ENCODE measurements around the gene CAMSAP3. TPM values are rescaled to one million over a fixed set of nuclear protein-coding genes. Genes with fewer than 3 reads are reported as not detected.

Gene CAMSAP3
- polyA plus RNA-seq, 4 donors = 32.4 to 87.4 (median 73.5) TPM

Other genes starting within 250 kb of the CAMSAP3 start
- gene ARHGEF18, start 246.9 kb upstream of the CAMSAP3 start, polyA plus RNA-seq = 10 to 100 TPM; 22.6 to 31.1 (median 24.0) TPM
- gene PEX11G, start 106.8 kb upstream of the CAMSAP3 start, polyA plus RNA-seq = 10 to 100 TPM in 2 of 4 donors, 1 to 10 TPM in 2; 9.2 to 19.9 (median 14.4) TPM
- gene ZNF358, start 79.8 kb upstream of the CAMSAP3 start, polyA plus RNA-seq = 10 to 100 TPM; 37.3 to 77.5 (median 71.9) TPM
- gene MCOLN1, start 73.2 kb upstream of the CAMSAP3 start, polyA plus RNA-seq = 10 to 100 TPM; 17.6 to 21.1 (median 18.8) TPM
- 100 to 1,000 TPM in 1 of 4 donors, 10 to 100 TPM in 3; 42.4 to 120 (median 78.4) TPM for gene PNPLA6, start 60.1 kb upstream of the CAMSAP3 start, polyA plus RNA-seq
- gene XAB2, start 33.7 kb downstream of the CAMSAP3 start, polyA plus RNA-seq = 10 to 100 TPM; 24.3 to 31.8 (median 29.3) TPM
- 100 to 1,000 TPM in 2 of 4 donors, 10 to 100 TPM in 2; 43.7 to 149 (median 104) TPM for gene PET100, start 33.9 kb downstream of the CAMSAP3 start, polyA plus RNA-seq
- 1 to 10 TPM in 3 of 4 donors, under 1 TPM in 1; 0.63 to 7.3 (median 2.3) TPM for gene PCP2, start 37.9 kb downstream of the CAMSAP3 start, polyA plus RNA-seq
- gene STXBP2, start 41.2 kb downstream of the CAMSAP3 start, polyA plus RNA-seq = 100 to 1,000 TPM in 3 of 4 donors, 10 to 100 TPM in 1; 95.2 to 271 (median 181) TPM
- 10 to 100 TPM in 1 of 4 donors, 1 to 10 TPM in 1, under 1 TPM in 1, not detected in 1; 0.78 to 10.2 (median 8.1) TPM for gene RETN, start 73.2 kb downstream of the CAMSAP3 start, polyA plus RNA-seq
- gene MCEMP1, start 81.2 kb downstream of the CAMSAP3 start, polyA plus RNA-seq = 1 to 10 TPM in 1 of 4 donors, under 1 TPM in 3; 0.03 to 1.4 (median 0.48) TPM
- 100 to 1,000 TPM in 2 of 4 donors, 10 to 100 TPM in 2; 47.9 to 166 (median 95.4) TPM for gene TRAPPC5, start 85.0 kb downstream of the CAMSAP3 start, polyA plus RNA-seq
- under 1 TPM in 2 of 4 donors, not detected in 2; 0.27 to 0.90 TPM for gene FCER2, start 106.3 kb downstream of the CAMSAP3 start, polyA plus RNA-seq
- gene CLEC4G, start 136.2 kb downstream of the CAMSAP3 start, polyA plus RNA-seq = 1 to 10 TPM in 1 of 4 donors, under 1 TPM in 2, not detected in 1; 0.18 to 1.9 (median 0.73) TPM
- 10 to 100 TPM in 1 of 4 donors, 1 to 10 TPM in 2, under 1 TPM in 1; 0.67 to 13.6 (median 3.3) TPM for gene CD209, start 151.7 kb downstream of the CAMSAP3 start, polyA plus RNA-seq
- under 1 TPM in 2 of 4 donors, not detected in 2; 0.12 to 0.61 TPM for gene CLEC4M, start 167.4 kb downstream of the CAMSAP3 start, polyA plus RNA-seq
- 1 to 10 TPM; 2.9 to 8.4 (median 5.6) TPM for gene EVI5L, start 234.4 kb downstream of the CAMSAP3 start, polyA plus RNA-seq

Measured in small intestine (tissue), 4 donors.